ENCODE results near the gene ABHD14A. TPM values are rescaled to one million over a fixed set of nuclear protein-coding genes. Genes with fewer than 3 reads are reported as not detected.

ABHD14A gene
- total RNA-seq, 1 donor from 2014 or later: 12.2 TPM

DNA sequence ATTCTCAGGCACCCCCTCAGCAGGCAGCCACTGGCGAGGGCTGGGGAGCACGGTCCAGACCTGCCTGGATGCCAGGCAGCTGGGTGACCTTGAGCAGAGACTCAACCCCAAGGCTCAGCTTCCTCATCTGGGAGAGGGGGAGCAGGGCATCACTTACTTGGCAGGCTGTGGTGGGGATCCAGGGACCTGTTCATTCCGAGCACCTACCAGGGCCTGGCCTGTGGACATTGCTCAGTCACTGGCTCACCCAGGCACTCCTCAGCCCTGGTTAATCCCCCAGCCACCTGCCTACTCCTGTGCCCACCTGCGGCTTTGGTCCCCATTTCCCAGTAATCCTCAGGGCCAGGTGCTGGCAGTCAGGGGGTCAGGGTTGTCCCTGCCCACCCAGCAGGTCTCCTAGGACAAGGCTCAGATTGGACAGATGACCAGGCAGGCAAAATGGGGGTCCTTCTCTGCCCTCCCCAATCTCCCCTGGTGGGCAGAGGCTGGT lies 30.1 kb downstream of the ABHD14A start:
- no peaks in the 10 kb centered on the region for H3K36me3 Mint-ChIP-seq (ENCODE audit: unreplicated experiment)
- H3K27ac Mint-ChIP-seq (ENCODE audit: unreplicated experiment): peak overlapping the region; percentile 62
- TF ChIP-seq, protein P1, sequence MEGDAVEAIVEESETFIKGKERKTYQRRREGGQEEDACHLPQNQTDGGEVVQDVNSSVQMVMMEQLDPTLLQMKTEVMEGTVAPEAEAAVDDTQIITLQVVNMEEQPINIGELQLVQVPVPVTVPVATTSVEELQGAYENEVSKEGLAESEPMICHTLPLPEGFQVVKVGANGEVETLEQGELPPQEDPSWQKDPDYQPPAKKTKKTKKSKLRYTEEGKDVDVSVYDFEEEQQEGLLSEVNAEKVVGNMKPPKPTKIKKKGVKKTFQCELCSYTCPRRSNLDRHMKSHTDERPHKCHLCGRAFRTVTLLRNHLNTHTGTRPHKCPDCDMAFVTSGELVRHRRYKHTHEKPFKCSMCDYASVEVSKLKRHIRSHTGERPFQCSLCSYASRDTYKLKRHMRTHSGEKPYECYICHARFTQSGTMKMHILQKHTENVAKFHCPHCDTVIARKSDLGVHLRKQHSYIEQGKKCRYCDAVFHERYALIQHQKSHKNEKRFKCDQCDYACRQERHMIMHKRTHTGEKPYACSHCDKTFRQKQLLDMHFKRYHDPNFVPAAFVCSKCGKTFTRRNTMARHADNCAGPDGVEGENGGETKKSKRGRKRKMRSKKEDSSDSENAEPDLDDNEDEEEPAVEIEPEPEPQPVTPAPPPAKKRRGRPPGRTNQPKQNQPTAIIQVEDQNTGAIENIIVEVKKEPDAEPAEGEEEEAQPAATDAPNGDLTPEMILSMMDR (IDR thresholded peaks at IDR 0.05): no peak
- no peak for DNase-seq (ENCODE audit: extremely low spot score, unreplicated experiment)
- no peaks in the 10 kb centered on the region for H3K27me3 Mint-ChIP-seq (ENCODE audit: unreplicated experiment)
- H3K9me3 Mint-ChIP-seq (ENCODE audit: unreplicated experiment): no peaks in the 10 kb centered on the region
- H3K4me3 Mint-ChIP-seq (ENCODE audit: unreplicated experiment): no peak overlapping the region
- H3K4me1 Mint-ChIP-seq (ENCODE audit: unreplicated experiment): peaks cover 22% of the 10 kb centered on the region

DNA sequence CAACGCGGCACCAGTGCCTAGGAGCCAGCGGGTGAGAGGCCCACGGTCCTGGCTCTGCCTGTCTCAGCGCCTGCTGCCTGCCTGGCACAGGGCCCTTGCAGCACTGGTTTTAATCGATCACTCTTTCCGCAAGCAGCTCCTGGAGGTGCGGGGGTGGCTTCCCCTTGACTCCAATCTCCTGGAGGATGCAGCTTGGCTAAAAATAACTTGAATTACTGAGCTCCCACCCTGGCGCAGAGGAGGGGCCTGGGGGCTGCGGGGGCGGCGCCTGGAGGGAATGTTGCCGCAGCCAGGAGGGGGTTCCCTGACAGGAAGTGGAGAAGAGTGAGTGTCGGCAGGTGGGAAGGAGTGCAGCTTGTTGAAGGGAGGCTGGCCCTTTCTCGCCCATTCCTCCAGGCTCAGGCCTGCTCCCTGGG lies 30.7 kb downstream of the ABHD14A start:
- Mint-ChIP-seq H3K9me3 (ENCODE audit: unreplicated experiment) (no peaks in the 10 kb centered on the region), H3K4me1 (ENCODE audit: unreplicated experiment) (peaks cover 22% of the 10 kb centered on the region), H3K36me3 (ENCODE audit: unreplicated experiment) (no peaks in the 10 kb centered on the region), H3K27me3 (ENCODE audit: unreplicated experiment) (no peaks in the 10 kb centered on the region), H3K4me3 (ENCODE audit: unreplicated experiment) (no peak overlapping the region), H3K27ac (ENCODE audit: unreplicated experiment) (peak overlapping the region; percentile 62)
- TF ChIP-seq, protein P1 (IDR thresholded peaks at IDR 0.05): no peak
- DNase-seq (ENCODE audit: extremely low spot score, unreplicated experiment): no peak

DNA sequence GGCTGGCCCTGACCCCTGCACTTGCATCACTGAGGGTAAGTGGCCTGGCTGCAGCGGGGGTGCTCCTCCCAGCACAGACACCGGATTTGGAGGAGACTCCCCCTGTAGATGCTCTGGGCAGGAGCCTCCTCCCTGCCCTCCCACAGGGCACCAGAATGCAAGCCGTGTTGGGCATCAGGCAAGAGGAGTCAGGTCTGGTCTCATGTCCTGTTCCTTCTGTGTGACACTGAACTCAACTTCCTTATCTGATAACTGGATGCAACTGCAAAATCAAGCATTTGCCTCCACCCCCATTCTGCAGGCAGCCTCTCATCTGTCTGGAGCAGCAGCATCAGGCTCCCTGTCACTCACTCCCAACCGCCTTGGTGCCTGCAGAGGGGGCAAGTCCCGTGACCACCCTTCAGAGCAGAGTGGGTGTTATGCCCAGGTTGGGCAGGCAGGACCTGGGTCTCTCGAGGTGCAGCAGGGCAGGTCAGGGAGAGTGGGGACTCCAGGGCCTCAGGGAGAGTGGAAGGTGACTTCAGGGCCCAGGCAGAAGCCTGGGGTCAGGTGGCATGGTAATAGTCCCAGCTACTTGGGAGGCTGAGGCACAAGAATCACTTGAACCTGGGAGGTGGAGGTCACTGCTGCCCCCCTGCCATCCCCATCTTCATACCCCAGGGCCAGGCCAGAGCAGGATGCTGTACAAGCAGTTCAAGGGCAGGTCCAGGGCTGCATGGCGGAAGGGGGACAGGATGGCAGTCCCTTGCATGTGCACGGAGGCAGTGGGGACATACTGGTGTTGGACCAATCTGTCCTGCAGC lies 31.4 kb downstream of the ABHD14A start:
- no peak overlapping the region for H3K4me3 Mint-ChIP-seq (ENCODE audit: unreplicated experiment)
- H3K9me3 Mint-ChIP-seq (ENCODE audit: unreplicated experiment): no peaks in the 10 kb centered on the region
- no peaks in the 10 kb centered on the region for H3K27me3 Mint-ChIP-seq (ENCODE audit: unreplicated experiment)
- no peak overlapping the region for H3K27ac Mint-ChIP-seq (ENCODE audit: unreplicated experiment)
- no peaks in the 10 kb centered on the region for H3K36me3 Mint-ChIP-seq (ENCODE audit: unreplicated experiment)
- no peak for DNase-seq (ENCODE audit: extremely low spot score, unreplicated experiment)
- peaks cover 22% of the 10 kb centered on the region for H3K4me1 Mint-ChIP-seq (ENCODE audit: unreplicated experiment)
- TF ChIP-seq, protein P1 (IDR thresholded peaks at IDR 0.05): no peak

DNA sequence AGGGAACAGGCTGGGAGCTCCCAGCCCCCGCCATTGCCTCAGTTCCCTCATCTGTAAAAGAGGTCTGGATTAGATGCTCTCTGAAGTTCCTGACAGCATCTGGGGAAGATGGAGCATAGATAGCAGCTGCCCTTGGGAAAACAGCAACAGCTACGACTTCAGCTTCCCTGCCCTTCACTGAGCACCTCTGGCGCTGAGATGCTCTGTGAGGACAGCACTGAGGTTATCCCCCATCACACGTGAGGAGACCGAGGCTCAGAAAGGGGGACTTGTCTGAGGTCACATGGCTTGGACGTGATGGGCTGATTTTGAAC lies 31.9 kb downstream of the ABHD14A start:
- peaks cover 22% of the 10 kb centered on the region for H3K4me1 Mint-ChIP-seq (ENCODE audit: unreplicated experiment)
- H3K4me3 Mint-ChIP-seq (ENCODE audit: unreplicated experiment): no peak overlapping the region
- TF ChIP-seq, protein P1 (IDR thresholded peaks at IDR 0.05): no peak
- no peak for DNase-seq (ENCODE audit: extremely low spot score, unreplicated experiment)
- H3K27me3 Mint-ChIP-seq (ENCODE audit: unreplicated experiment): no peaks in the 10 kb centered on the region
- H3K36me3 Mint-ChIP-seq (ENCODE audit: unreplicated experiment): no peaks in the 10 kb centered on the region
- no peak overlapping the region for H3K27ac Mint-ChIP-seq (ENCODE audit: unreplicated experiment)
- no peaks in the 10 kb centered on the region for H3K9me3 Mint-ChIP-seq (ENCODE audit: unreplicated experiment)

DNA sequence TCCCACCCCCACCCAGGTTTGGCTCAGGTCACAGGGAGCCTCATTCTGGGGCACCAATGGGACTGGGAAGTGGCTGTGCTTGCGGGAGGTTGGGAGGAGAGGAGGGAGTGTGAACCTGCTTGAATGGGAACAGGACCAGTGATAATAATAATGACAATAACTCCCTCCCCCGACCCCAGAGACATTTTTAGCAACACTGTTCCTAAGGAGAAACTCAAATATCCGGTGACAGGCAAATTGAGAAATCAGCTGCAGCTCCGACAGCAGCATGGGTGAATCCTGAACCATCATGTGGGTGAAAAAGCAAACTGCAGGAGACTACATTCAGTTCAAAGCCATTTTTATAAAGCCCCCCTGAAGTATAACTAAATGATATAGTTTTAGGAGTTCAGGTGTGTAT lies 32.4 kb downstream of the ABHD14A start:
- Mint-ChIP-seq H3K27me3 (ENCODE audit: unreplicated experiment) (no peaks in the 10 kb centered on the region), H3K27ac (ENCODE audit: unreplicated experiment) (no peak overlapping the region), H3K36me3 (ENCODE audit: unreplicated experiment) (no peaks in the 10 kb centered on the region), H3K4me1 (ENCODE audit: unreplicated experiment) (peaks cover 22% of the 10 kb centered on the region), H3K9me3 (ENCODE audit: unreplicated experiment) (no peaks in the 10 kb centered on the region), H3K4me3 (ENCODE audit: unreplicated experiment) (no peak overlapping the region)
- DNase-seq (ENCODE audit: extremely low spot score, unreplicated experiment): no peak
- TF ChIP-seq, protein P1 (IDR thresholded peaks at IDR 0.05): no peak

Measured in osteocyte (in vitro differentiated cells).